ENCODE results near the gene USP28.
"Not testable (repeated sequence)": the region's sequence is repeated elsewhere in the genome, so short reads cannot be mapped to it uniquely, and the experiment has no call there.

USP28 gene

GRCh38 chr11:113875234-113876073 is at the start of gene USP28:
USP28 (minus strand) TSS chr11:113875572; CDS start chr11:113875501, 71 bp downstream.
- FAIRE-seq, result no peak

GRCh38 chr11:113923572-113923971 is 48.2 kb upstream of the USP28 start:
- no peak for FAIRE-seq

DNA sequence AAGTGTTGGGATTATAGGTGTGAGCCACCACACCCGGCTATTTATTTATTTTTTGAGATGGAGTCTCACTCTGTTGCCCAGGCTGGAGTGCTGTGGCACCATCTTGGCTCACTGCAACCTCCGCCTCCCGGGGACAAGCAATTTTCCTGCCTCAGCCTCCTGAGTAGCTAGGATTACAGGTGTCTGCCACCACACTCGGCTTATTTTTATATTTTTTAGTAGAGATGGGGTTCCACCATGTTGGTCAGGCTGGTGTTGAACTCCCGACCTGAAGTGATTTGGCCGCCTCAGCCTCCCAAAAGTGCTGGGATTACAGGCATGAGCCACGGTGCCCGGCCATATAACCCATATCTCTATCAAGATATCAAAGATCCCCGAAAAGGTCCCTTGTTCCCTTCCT is 36.1 kb upstream of the USP28 start:
- FAIRE-seq, result not testable (repeated sequence)

GRCh38 chr11:113908098-113908497 is 32.7 kb upstream of the USP28 start:
- FAIRE-seq, result no peak

- no peak for FAIRE-seq
Measured at GRCh38 chr11:113907681-113908080, 32.3 kb upstream of the USP28 start.

- no peak for FAIRE-seq
Measured at GRCh38 chr11:113907152-113907551, 31.8 kb upstream of the USP28 start.

- no peak for FAIRE-seq
Measured at GRCh38 chr11:113906516-113906915, 31.1 kb upstream of the USP28 start.

DNA sequence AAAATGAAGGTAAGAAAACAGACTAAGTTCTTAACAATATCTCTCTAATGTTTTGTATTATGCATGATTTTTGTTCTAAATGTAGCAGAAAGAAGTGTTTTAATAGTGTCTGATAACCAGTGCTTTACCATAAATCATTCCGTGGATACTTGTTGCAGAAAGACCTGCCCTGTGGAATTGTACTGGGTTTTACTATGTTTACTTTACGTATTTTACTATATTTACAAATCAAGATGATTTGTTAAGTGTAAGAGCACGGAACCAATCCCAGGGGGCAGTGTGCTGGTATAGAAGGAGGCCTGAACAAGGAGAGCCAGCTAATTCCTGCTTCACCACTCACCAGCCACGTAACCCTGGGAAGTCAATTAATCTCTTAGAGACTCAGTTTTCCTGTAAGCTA is 30.7 kb upstream of the USP28 start:
- no peak for FAIRE-seq

GRCh38 chr11:113904379-113905101 is 29.2 kb upstream of the USP28 start, which contains the start of gene HTR3B:
HTR3B (plus strand) TSS chr11:113904796; CDS start chr11:113904934, 138 bp downstream.
- FAIRE-seq, result no peak

- no peak for FAIRE-seq
Measured at GRCh38 chr11:113901141-113901540, 25.8 kb upstream of the USP28 start.

GRCh38 chr11:113896156-113896879 is 20.9 kb upstream of the USP28 start:
- FAIRE-seq, result no peak

GRCh38 chr11:113895367-113896155 is 20.2 kb upstream of the USP28 start:
- no peak for FAIRE-seq

DNA sequence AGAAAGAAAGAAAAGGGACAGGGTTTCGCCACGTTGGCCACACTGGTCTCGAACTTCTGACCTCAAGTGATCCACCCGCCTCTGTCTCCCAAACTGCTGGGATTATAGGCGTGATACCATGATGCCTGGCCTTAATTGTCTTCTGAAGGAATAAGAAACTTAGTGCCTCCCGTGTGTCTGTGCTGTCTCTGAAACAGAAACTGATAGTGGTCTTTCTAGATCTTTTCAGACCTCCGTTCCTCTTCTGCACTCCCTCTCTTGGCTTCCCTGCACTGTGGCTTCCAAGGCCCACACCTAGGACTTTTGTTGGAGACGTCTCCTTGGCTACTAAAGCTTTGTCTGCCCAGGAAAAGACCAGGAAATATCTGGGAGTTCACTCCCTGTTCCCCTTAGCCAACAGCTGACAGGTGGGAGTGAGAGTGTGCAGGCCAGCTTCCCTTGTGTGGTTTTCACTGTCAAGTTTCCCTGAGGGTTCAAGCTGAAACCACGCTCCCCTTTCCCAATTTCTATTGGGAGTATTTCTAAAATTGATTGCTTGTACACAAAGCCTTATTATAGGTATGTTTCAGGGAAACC is 19.1 kb upstream of the USP28 start:
- FAIRE-seq, result no peak

DNA sequence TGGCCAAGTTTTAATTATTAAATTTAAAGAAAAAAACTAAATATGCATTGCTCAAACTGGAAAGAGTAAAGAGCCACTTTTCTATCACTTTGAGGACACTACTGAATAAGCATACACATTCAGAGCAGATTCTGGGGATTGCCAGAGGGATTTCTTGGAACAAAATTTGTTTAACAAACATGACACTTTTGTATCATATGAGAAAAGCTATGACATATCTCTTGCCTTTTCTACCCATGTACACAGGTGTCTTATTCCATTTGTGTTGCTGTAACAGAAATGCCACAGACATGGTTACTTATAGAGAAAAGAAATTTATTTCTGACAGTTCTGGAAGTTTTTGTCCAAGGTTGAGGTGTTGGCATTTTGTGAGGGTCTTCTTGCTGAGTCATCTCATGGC is 13.5 kb upstream of the USP28 start:
- no peak for FAIRE-seq

DNA sequence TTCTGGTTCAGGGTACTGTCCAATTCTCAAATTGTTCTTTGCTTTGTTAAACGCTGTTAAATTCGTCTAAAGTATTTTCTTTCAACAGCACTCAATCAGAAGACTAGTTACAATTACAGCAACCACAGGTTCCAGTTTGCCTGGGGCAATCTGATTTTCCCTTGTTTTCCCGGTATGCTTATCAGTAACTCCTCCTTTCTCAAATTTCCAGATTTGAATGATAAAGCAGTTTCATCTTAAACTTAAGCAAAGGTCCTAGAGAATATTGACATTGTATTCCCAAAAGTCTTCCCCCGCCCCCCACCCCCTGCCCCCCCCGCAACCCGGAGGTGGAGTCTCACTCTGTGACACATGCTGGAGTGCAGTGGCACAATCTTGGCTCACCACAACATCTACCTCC is 10.5 kb upstream of the USP28 start:
- no peak for FAIRE-seq

GRCh38 chr11:113884361-113884836 is 9.0 kb upstream of the USP28 start:
- no peak for FAIRE-seq

DNA sequence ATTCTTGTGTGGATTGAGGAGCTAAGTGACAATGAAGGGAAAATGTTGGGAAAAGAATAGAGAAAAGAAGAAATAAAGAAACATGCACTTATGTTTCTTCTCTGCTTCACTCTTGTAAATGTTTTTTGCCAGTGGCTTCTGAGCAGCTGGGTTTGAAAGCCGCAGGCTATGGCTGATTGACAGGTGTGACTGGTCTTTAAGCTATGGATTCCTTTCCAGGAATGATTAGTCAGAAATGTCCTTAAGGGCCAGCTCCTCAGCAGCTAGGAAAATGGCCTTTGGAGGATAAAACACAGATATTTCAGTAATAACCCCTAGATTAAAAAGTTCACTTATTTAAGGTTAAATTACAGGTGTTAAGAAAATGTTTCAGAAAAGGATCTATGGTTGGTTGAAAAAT is 6.5 kb upstream of the USP28 start:
- FAIRE-seq, result no peak

GRCh38 chr11:113880971-113881370 is 5.6 kb upstream of the USP28 start:
- no peak for FAIRE-seq

GRCh38 chr11:113879446-113879845 is 4.1 kb upstream of the USP28 start:
- FAIRE-seq, result not testable (repeated sequence)

DNA sequence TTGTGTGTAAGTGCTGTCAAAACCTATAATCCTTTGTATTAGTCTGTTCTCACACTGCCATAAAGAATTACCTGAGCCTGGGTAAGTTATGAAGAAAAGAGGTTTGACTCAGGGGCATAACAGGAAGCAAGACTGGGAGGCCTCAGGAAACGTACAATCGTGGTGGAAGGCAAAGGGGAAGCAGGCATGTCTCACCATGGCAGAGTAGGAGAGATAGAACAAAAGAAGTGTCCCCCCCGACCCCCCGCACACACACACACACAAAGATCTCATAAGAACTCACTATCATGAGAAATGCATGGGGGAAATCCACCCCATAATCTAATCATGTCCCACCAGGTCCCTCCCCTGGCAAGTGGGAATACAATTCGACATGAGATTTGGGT is 2.3 kb upstream of the USP28 start:
- FAIRE-seq, result no peak

GRCh38 chr11:113876798-113877669 is 1.7 kb upstream of the USP28 start:
- FAIRE-seq, result no peak
